Measurements from ENCODE around the gene EMC10.

Gene EMC10

GRCh38 chr19:50496189-50497021, 20.1 kb downstream of the EMC10 start:
- DNase-seq (ENCODE audit: low read depth in 2 of 2): no peak

- DNase-seq (ENCODE audit: low read depth in 2 of 2): no peak
Measured at GRCh38 chr19:50497022-50497405, 20.7 kb downstream of the EMC10 start.

- DNase-seq (ENCODE audit: low read depth in 2 of 2): no peak
Measured at GRCh38 chr19:50498219-50499056, 22.1 kb downstream of the EMC10 start.

- DNase-seq (ENCODE audit: low read depth in 2 of 2): no peak
Measured at GRCh38 chr19:50500060-50500752, 23.9 kb downstream of the EMC10 start.

- no peak for DNase-seq (ENCODE audit: low read depth in 2 of 2)
Measured at GRCh38 chr19:50500753-50501151, 24.4 kb downstream of the EMC10 start.

- DNase-seq (ENCODE audit: low read depth in 2 of 2): no peak
Measured at GRCh38 chr19:50501186-50501567, 24.9 kb downstream of the EMC10 start.

GRCh38 chr19:50501568-50502475, 25.5 kb downstream of the EMC10 start:
- no peak for DNase-seq (ENCODE audit: low read depth in 2 of 2)

GRCh38 chr19:50505856-50506611, 29.7 kb downstream of the EMC10 start:
- no peak for DNase-seq (ENCODE audit: low read depth in 2 of 2)

- no peak for DNase-seq (ENCODE audit: low read depth in 2 of 2)
Measured at GRCh38 chr19:50506700-50507099, 30.4 kb downstream of the EMC10 start.

GRCh38 chr19:50507376-50507775, 31.1 kb downstream of the EMC10 start:
- DNase-seq (ENCODE audit: low read depth in 2 of 2): no peak

GRCh38 chr19:50508843-50509190, 32.5 kb downstream of the EMC10 start:
- DNase-seq (ENCODE audit: low read depth in 2 of 2): no peak

- no peak for DNase-seq (ENCODE audit: low read depth in 2 of 2)
Measured at GRCh38 chr19:50509366-50509765, 33.1 kb downstream of the EMC10 start.

- DNase-seq (ENCODE audit: low read depth in 2 of 2): no peak
Measured at GRCh38 chr19:50510121-50510670, 33.9 kb downstream of the EMC10 start.

- DNase-seq (ENCODE audit: low read depth in 2 of 2): no peak
Measured at GRCh38 chr19:50510700-50511068, 34.4 kb downstream of the EMC10 start.

GRCh38 chr19:50511069-50511822, 34.9 kb downstream of the EMC10 start, which contains the start of gene JOSD2:
Gene JOSD2, minus strand, starts transcription at chr19:50511191. Its CDS starts 760 bp downstream, at chr19:50510431.
- peak; percentile 92 to 95 for DNase-seq (ENCODE audit: low read depth in 2 of 2)

GRCh38 chr19:50512112-50512998, 36.0 kb downstream of the EMC10 start:
- no peak for DNase-seq (ENCODE audit: low read depth in 2 of 2)

GRCh38 chr19:50512999-50513745, 36.9 kb downstream of the EMC10 start:
- no peak for DNase-seq (ENCODE audit: low read depth in 2 of 2)
